Endodermal cell (in vitro differentiated cells): ENCODE data around the gene ASRGL1. TPM values are rescaled to one million over a fixed set of nuclear protein-coding genes. Genes with fewer than 3 reads are reported as not detected.
"Not testable (repeated sequence)": the region's sequence is repeated elsewhere in the genome, so short reads cannot be mapped to it uniquely, and the experiment has no call there.

Source experiments
- DNase-seq: peaks from one replicate; pipeline ENCODE4 v3.0.0-alpha.2; 2017
- H3K27ac ChIP-seq: 2 replicates; pipeline ENCODE4 v1.5.1; 2013; ENCODE audit warnings: mild to moderate bottlenecking, low read depth, low read length, moderate library complexity
- H3K27me3 ChIP-seq: 2 replicates; pipeline ENCODE4 v1.6.1; 2013; ENCODE audit warnings: mild to moderate bottlenecking, low read length, moderate library complexity; ENCODE audit not compliant: insufficient read depth, control insufficient read depth, poor library complexity, severe bottlenecking
- H3K36me3 ChIP-seq: 2 replicates; pipeline ENCODE4 v1.7.0; 2013; ENCODE audit warnings: mild to moderate bottlenecking, low read length, moderate library complexity; ENCODE audit not compliant: control insufficient read depth, insufficient read depth
- H3K4me1 ChIP-seq: one replicate; pipeline ENCODE4 v1.7.0; 2013; ENCODE audit warnings: low read length; ENCODE audit not compliant: control insufficient read depth, insufficient read depth
- H3K4me3 ChIP-seq: 2 replicates; pipeline ENCODE4 v1.5.1; 2013; ENCODE audit warnings: mild to moderate bottlenecking, low read length, moderate library complexity
- H3K9ac ChIP-seq: 2 replicates; pipeline ENCODE4 v1.6.1; 2013; ENCODE audit warnings: mild to moderate bottlenecking, low read length, moderate library complexity; ENCODE audit not compliant: poor library complexity, severe bottlenecking; ENCODE audit errors: extremely low read depth
- H3K9me3 ChIP-seq: 2 replicates; pipeline ENCODE4 v1.6.1; 2013; ENCODE audit warnings: mild to moderate bottlenecking, low read length, moderate library complexity; ENCODE audit not compliant: control insufficient read depth
- H3K27ac Mint-ChIP-seq: 2 replicates; pipeline ENCODE4 v1.8.0; 2020; ENCODE audit warnings: mixed read lengths
- H3K27me3 Mint-ChIP-seq: 2 replicates; pipeline ENCODE4 v1.8.0; 2021; ENCODE audit warnings: mild to moderate bottlenecking, mixed read lengths; ENCODE audit not compliant: insufficient read depth
- H3K36me3 Mint-ChIP-seq: 2 replicates; pipeline ENCODE4 v1.8.0; 2020; ENCODE audit warnings: low read depth, mixed read lengths
- H3K4me1 Mint-ChIP-seq: 2 replicates; pipeline ENCODE4 v1.8.0; 2020; ENCODE audit warnings: mixed read lengths
- H3K4me3 Mint-ChIP-seq: 2 replicates; pipeline ENCODE4 v1.8.0; 2020; ENCODE audit warnings: mild to moderate bottlenecking, moderate library complexity, mixed read lengths
- H3K9me3 Mint-ChIP-seq: 2 replicates; pipeline ENCODE4 v1.8.0; 2020; ENCODE audit warnings: mild to moderate bottlenecking, mixed read lengths
- WGBS, 2 experiments: methylation state at CpG; one replicate each; pipeline versions ENCODE4 v1.1.5 to v1.1.7; 2013; ENCODE audit warnings: missing lambda C conversion rate in 2 of 2, mixed read lengths in 1 of 2; ENCODE audit not compliant: insufficient coverage in 1 of 2, insufficient read length in 1 of 2; 5-methylcytosine and 5-hydroxymethylcytosine counted together
- total RNA-seq, 2 donors: library from RNA; stranded (reverse); fragmentation: NEBNext Ultra II Directional in 1 of 2; extraction: Animal tissue kit (Norgen Biotek cat#: 25700) in 1 of 2; gene quantifications; 2 replicates in 1 of 2; 3 replicates in 1 of 2; pipeline ENCODE4 v1.2.1, GENCODE V29; 2021
- TF ChIP-seq, protein P1 (sequence below): fragments of 200-600 bp; sonication (generic); conservative IDR thresholded peaks from 2 replicates; pipeline ENCODE4 v1.5.0; 2021; ENCODE audit warnings: antibody characterized with exemption, mild to moderate bottlenecking

The ASRGL1 gene
- total RNA-seq, 2 donors from 2014 or later, result 39.8 to 61.8 TPM

DNA sequence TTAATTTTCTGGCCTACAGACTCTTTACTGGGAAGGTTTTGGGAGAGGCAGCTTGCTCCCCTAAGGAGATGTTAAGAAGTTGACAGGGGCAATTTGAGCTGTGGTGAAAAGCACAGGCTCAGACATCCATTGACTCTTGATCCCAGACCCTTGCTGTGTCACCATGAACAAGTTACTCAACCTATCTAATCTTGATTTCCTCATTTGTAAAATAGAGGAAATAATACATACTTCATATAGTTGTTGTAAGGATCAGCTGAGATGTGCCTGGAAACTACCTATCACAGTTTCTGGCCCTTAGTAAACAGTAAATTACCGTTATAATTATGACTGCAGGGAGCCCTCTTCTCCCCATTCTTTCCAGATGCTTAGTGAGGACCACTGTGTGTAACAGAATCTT lies 21.8 kb upstream of the ASRGL1 start:
- H3K9ac ChIP-seq, result no peak overlapping the region
- H3K36me3 Mint-ChIP-seq, result no peaks in the 10 kb centered on the region
- H3K27me3 ChIP-seq, result no peaks in the 10 kb centered on the region
- H3K27ac ChIP-seq, result no peak overlapping the region
- no peak overlapping the region for H3K4me3 Mint-ChIP-seq
- H3K9me3 Mint-ChIP-seq, result no peaks in the 10 kb centered on the region
- 100% methylated on average over 1 of the region's 1 CpG for WGBS, 2 experiments
- no peaks in the 10 kb centered on the region for H3K4me1 Mint-ChIP-seq
- H3K9me3 ChIP-seq, result no peaks in the 10 kb centered on the region
- H3K36me3 ChIP-seq, result no peaks in the 10 kb centered on the region
- TF ChIP-seq, protein P1, sequence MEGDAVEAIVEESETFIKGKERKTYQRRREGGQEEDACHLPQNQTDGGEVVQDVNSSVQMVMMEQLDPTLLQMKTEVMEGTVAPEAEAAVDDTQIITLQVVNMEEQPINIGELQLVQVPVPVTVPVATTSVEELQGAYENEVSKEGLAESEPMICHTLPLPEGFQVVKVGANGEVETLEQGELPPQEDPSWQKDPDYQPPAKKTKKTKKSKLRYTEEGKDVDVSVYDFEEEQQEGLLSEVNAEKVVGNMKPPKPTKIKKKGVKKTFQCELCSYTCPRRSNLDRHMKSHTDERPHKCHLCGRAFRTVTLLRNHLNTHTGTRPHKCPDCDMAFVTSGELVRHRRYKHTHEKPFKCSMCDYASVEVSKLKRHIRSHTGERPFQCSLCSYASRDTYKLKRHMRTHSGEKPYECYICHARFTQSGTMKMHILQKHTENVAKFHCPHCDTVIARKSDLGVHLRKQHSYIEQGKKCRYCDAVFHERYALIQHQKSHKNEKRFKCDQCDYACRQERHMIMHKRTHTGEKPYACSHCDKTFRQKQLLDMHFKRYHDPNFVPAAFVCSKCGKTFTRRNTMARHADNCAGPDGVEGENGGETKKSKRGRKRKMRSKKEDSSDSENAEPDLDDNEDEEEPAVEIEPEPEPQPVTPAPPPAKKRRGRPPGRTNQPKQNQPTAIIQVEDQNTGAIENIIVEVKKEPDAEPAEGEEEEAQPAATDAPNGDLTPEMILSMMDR, result no peak
- no peaks in the 10 kb centered on the region for H3K4me1 ChIP-seq
- H3K27ac Mint-ChIP-seq, result no peak overlapping the region
- H3K27me3 Mint-ChIP-seq, result peaks cover 12% of the 10 kb centered on the region
- DNase-seq, result no peak
- no peak overlapping the region for H3K4me3 ChIP-seq

DNA sequence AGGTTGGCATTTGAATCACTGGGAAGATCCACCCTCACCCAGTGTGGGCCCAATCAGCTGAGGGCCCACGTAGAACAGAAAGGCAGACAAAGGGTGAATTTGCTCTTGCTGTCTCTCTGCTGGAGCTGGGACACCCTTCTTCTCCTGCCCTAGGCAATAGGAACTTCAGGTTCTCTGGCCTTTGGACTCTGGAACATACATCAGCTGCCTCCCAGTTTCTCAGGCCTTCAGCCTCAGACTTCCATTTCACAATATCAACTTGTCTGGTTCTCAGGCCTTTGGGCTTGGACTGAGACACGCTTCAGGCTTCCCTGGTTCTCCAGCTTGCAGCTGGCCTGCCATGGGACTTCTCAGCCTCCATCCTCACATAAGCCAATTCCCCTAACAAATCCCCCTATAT lies 14.7 kb upstream of the ASRGL1 start:
- peaks cover 2% of the 10 kb centered on the region for H3K4me1 ChIP-seq
- no peak for DNase-seq
- Mint-ChIP-seq H3K4me3 (no peak overlapping the region), H3K27me3 (peaks cover 12% of the 10 kb centered on the region), H3K27ac (no peak overlapping the region), H3K9me3 (no peaks in the 10 kb centered on the region), H3K4me1 (peaks cover 14% of the 10 kb centered on the region), H3K36me3 (no peaks in the 10 kb centered on the region)
- no peaks in the 10 kb centered on the region for H3K36me3 ChIP-seq
- H3K27me3 ChIP-seq, result no peaks in the 10 kb centered on the region
- TF ChIP-seq, protein P1, result no peak
- no peaks in the 10 kb centered on the region for H3K9me3 ChIP-seq
- no peak overlapping the region for H3K27ac ChIP-seq
- WGBS, 2 experiments, result 43 to 86% methylated on average over 1 to 2 of the region's 2 CpGs
- H3K4me3 ChIP-seq, result no peak overlapping the region
- no peak overlapping the region for H3K9ac ChIP-seq

DNA sequence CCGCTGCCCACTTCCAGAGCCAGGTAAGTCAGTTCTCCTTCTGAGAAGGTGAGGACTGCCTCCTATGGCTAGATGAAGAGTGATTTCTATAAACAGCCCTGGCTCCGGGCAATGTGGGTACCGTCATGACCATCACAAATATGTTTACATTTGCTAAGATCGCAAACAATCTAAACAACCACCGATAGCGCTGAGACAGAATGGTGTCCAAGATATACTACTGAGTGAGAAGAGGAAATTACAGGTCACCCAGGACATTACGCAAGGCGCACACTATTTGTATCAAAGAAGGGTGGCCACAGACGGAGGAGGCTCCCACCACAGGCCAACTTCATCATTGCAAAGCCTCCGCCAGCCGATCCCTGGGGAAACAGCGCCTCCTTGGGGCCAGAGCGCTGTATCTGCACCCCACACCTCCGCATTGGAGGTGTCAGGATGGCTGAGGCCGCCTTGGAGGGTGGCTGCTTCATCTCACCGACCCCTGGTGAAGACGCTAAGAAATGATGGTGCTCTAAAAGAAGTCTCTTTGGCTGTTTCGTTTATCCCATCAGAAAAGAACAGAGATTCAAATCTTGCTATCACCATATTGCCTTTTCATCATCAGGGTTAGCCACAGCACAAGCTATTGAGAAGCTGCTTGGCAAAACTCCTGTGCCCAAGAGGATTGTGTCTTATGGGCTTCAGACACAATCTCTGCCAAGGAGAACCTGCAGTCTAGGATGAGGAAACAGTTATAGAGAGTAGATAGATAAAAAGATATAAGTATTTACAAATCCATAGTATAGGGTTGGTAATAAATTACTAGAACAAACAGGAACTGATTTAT lies 12.3 kb upstream of the ASRGL1 start:
- H3K4me3 ChIP-seq, result no peak overlapping the region
- H3K27ac ChIP-seq, result no peak overlapping the region
- no peaks in the 10 kb centered on the region for H3K36me3 ChIP-seq
- H3K9ac ChIP-seq, result no peak overlapping the region
- Mint-ChIP-seq H3K27ac (no peak overlapping the region), H3K36me3 (no peaks in the 10 kb centered on the region), H3K27me3 (peaks cover 12% of the 10 kb centered on the region), H3K4me1 (peaks cover 14% of the 10 kb centered on the region), H3K9me3 (no peaks in the 10 kb centered on the region), H3K4me3 (no peak overlapping the region)
- TF ChIP-seq, protein P1, result peak; percentile 98
- H3K27me3 ChIP-seq, result no peaks in the 10 kb centered on the region
- DNase-seq, result peak; percentile 95
- 54 to 58% methylated on average over 16 to 18 of the region's 18 CpGs for WGBS, 2 experiments
- peaks cover 2% of the 10 kb centered on the region for H3K4me1 ChIP-seq
- H3K9me3 ChIP-seq, result no peaks in the 10 kb centered on the region

DNA sequence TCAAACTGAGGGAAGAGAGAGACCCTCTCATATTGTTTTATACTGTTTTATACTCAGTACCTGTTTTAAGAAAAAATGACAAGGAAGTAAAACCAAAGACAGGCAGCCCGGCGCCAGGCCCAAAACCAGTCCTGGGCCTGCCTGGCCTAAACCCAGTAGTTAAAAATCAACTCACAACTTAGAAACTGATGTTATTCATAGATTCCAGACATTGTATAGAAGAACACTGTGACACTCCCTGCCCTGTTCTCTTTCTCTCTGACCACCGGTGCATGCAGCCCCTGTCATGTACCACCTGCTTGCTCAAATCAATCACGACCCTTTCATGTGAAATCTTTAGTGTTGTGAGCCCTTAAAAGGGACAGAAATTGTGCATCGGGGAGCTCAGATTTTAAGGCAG lies 11.5 kb upstream of the ASRGL1 start:
- not testable (repeated sequence) for H3K27me3 ChIP-seq, H3K4me1 ChIP-seq, H3K4me3 Mint-ChIP-seq, H3K9me3 ChIP-seq, H3K9ac ChIP-seq, H3K27ac Mint-ChIP-seq, DNase-seq, H3K4me3 ChIP-seq, H3K27ac ChIP-seq, H3K36me3 Mint-ChIP-seq, H3K36me3 ChIP-seq, H3K9me3 Mint-ChIP-seq
- WGBS, 2 experiments, result 53 to 71% methylated on average over 3 to 5 of the region's 5 CpGs
- H3K4me1 Mint-ChIP-seq, result peaks cover 14% of the 10 kb centered on the region
- H3K27me3 Mint-ChIP-seq, result peaks cover 17% of the 10 kb centered on the region

DNA sequence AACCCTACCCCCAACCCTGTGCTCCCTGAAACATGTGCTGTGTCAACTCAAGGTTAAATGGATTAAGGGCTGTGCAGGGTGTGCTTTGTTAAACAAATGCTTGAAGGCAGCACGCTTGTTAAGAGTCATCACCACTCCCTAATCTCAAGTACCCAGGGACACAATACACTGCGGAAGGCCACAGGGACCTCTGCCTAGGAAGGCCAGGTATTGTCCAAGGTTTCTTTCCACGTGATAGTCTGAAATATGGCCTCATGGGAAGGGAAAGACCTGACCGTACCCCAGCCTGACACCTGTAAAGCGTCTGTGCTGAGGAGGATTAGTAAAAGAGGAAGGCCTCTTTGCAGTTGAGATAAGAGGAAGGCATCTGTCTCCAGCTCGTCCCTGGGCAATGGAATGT lies 10.5 kb upstream of the ASRGL1 start:
- Mint-ChIP-seq H3K27me3 (peaks cover 25% of the 10 kb centered on the region), H3K27ac (peak overlapping the region; percentile 76), H3K4me1 (peaks cover 14% of the 10 kb centered on the region)
- not testable (repeated sequence) for H3K9me3 Mint-ChIP-seq, H3K27me3 ChIP-seq, H3K36me3 Mint-ChIP-seq, H3K9ac ChIP-seq, H3K4me3 ChIP-seq, H3K27ac ChIP-seq, H3K4me1 ChIP-seq, H3K36me3 ChIP-seq, H3K4me3 Mint-ChIP-seq, H3K9me3 ChIP-seq
- 16 to 22% methylated on average over 4 to 6 of the region's 6 CpGs for WGBS, 2 experiments
- peak; percentile 59 for DNase-seq
